ENCODE results near the gene ABLIM1.

- TF ChIP-seq EZH2 (IDR thresholded peaks at IDR 0.05; ENCODE audit: insufficient read depth, low read length) (no peak), CTCF (IDR thresholded peaks at IDR 0.05; ENCODE audit: insufficient read depth, low read depth, low read length) (no peak)
Measured at GRCh38 chr10:114647545-114648138, 10.4 kb downstream of the ABLIM1 start.
